Vein endothelial cell (primary cell): ENCODE results near the gene KCNK18. TPM values are rescaled to one million over a fixed set of nuclear protein-coding genes. Genes with fewer than 3 reads are reported as not detected.

Experiments used
- small RNA-seq: library from RNA; depleted of rRNA; stranded (forward); fragments of <200 nt; gene quantifications from one replicate; pipeline ENCODE3, GENCODE V24; 2012
- total RNA-seq: library from RNA; depleted of rRNA; stranded (reverse); fragments of >200 nt; gene quantifications from 2 replicates; pipeline ENCODE4 v1.2.3, GENCODE V29; 2012

KCNK18 gene
- not detected in 2 replicates for total RNA-seq

DNA sequence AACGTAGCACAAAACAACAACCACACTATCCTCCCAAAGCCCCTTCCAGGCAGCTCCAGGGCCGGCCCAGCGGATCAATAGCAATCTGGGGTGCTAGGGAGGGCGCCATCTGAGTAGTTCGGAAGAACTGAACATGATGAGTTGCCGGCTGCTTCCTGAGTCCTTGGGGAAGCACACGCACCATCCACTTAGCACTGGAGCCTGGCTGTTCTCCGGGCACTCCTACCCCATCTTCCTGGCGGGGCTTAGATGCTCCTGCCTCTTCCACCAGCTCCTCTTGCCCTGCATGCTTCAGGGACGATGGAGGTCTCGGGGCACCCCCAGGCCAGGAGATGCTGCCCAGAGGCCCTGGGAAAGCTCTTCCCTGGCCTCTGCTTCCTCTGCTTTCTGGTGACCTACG, at the start of gene KCNK18:
Gene KCNK18, plus strand, starts transcription at position 301 of the 400 bp plus-strand sequence. Its CDS starts 0 bp downstream, at position 301.

DNA sequence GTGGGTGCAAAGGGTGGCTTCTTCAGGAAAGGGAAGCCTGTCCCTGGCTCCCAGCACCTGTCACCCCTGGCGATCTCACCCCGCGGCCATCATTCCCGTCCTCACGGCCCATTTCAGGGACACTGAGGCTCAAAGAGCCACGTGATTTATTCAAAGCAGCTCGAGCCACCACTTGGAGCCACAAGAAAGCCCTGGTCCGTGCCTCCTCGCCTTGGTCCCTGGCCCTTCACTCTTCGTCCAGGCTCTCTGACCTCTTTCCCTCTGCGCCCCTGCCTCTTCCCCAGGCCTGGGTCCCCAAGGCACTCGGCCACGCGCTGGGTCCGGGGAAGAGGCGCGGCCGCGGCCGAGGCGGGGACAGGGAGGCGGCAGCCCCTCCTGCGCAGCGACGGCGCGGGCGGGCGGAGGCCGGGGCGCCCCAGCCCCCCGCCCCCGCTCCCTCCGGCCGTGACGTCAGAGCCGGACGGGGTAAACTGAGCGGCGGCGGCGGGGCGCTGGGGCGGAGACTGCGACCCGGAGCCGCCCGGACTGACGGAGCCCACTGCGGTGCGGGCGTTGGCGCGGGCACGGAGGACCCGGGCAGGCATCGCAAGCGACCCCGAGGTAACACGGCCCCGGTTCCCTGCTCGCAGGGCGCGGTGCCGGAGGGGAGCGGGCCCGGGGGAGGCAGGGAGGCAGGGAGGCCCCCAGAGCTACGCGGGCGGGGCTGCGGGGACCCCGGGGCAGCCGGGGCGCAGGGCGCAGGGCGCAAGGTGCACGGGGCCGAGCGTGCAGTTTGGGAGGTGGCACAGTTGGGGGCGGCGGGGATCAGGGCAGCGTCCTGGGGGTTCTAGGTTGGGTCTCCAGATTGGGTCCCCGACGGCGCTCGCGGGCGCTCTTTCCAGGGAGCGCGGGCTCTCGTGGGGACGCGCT, 43.6 kb downstream of the KCNK18 start, which contains the start of gene SLC18A2:
Gene SLC18A2, plus strand, starts transcription at position 494 of the 909 bp plus-strand sequence. CDS start 580 bp downstream, outside the sequence.

Small RNA genes within 50 kb of the gene (small RNA-seq; reads per million reads assigned to genes)
- gene MIR3663: not detected

Other genes starting within 250 kb of the KCNK18 start
- gene SHTN1, start 192.3 kb upstream of the KCNK18 start, total RNA-seq: 7.1 and 8.5 TPM in 2 replicates
- not detected in 2 replicates for gene VAX1, start 59.2 kb upstream of the KCNK18 start, total RNA-seq
- not detected in 2 replicates for gene SLC18A2, start 43.6 kb downstream of the KCNK18 start, total RNA-seq
- 29.1 and 33.3 TPM in 2 replicates for gene PDZD8, start 178.0 kb downstream of the KCNK18 start, total RNA-seq